Left lung (tissue), 10 donors: Measurements from ENCODE around the gene WIZ. TPM values are rescaled to one million over a fixed set of nuclear protein-coding genes. Genes with fewer than 3 reads are reported as not detected.
A peak's percentile ranks its signal among the peaks of the same experiment; 100 is the strongest.
"Not testable (repeated sequence)": the region's sequence is repeated elsewhere in the genome, so short reads cannot be mapped to it uniquely, and the experiment has no call there.

Experiments
- ATAC-seq: fragments of 200-7000 bp; cut with Tn5 transposase; one replicate; pipeline ENCODE4 v1.9.1; 2020; ENCODE audit warnings: moderate library complexity
- DNase-seq, 4 donors: peaks; one replicate each; pipeline ENCODE4 v3.0.0-alpha.2; 2013 to 2020
- H3K27ac ChIP-seq, 2 donors: fragments of 200-600 bp; sonication (generic) in 1 of 2; one replicate each; pipeline versions ENCODE4 v1.5.0 to v1.8.0; 2020 to 2021
- H3K27me3 ChIP-seq, 2 donors: fragments of 200-600 bp; sonication (generic) in 1 of 2; one replicate each; pipeline versions ENCODE4 v1.5.0 to v1.8.0; 2020 to 2021
- H3K36me3 ChIP-seq, 2 donors: fragments of 200-600 bp; sonication (generic) in 1 of 2; one replicate each; pipeline versions ENCODE4 v1.5.0 to v1.8.0; 2020 to 2021
- H3K4me1 ChIP-seq, 2 donors: fragments of 200-600 bp; one replicate each; pipeline ENCODE4 v1.8.0; 2021
- H3K4me3 ChIP-seq, 2 donors: fragments of 200-600 bp; sonication (generic) in 1 of 2; one replicate each; pipeline versions ENCODE4 v1.5.0 to v1.8.0; 2020 to 2021; ENCODE audit warnings: mild to moderate bottlenecking in 1 of 2
- H3K9me3 ChIP-seq, 2 donors: fragments of 200-600 bp; sonication (generic) in 1 of 2; one replicate each; pipeline versions ENCODE4 v1.5.0 to v1.8.0; 2020 to 2021
- intact Hi-C, 2 donors: fragments of 100-400 bp; cut with DNase I; formaldehyde crosslinking; loops; one replicate each; pipeline versions ENCODE4 v1.11.2 to v1.14.2; 2022
- polyA plus RNA-seq, 6 donors: library from polyadenylated mRNA; unstranded; fragments of 120-200 nt; gene quantifications; one replicate each; pipeline ENCODE4 v1.2.1, GENCODE V29; 2013; ENCODE audit not compliant: insufficient read length in 6 of 6
- total RNA-seq, 2 donors: library from RNA; stranded (reverse); fragmentation: NEBNext Ultra II Directional; extraction: Animal tissue kit (Norgen Biotek cat#: 25700); gene quantifications; one replicate each; pipeline ENCODE4 v1.2.1, GENCODE V29; 2021
- TF ChIP-seq, protein P1 (sequence below), 2 donors: fragments of 200-600 bp; sonication (generic) in 1 of 2; IDR thresholded peaks; one replicate each; pipeline versions ENCODE4 v1.5.0 to v1.8.0; 2021; ENCODE audit warnings: antibody characterized with exemption in 2 of 2
- donor health status: DM: no; HTN: yes; CAD: no.
- donor health status: DM: no; HTN: no; CAD: no.

The WIZ gene
- total and polyA plus RNA-seq, 8 donors = 21.5 to 36.4 (median 29.7) TPM

DNA sequence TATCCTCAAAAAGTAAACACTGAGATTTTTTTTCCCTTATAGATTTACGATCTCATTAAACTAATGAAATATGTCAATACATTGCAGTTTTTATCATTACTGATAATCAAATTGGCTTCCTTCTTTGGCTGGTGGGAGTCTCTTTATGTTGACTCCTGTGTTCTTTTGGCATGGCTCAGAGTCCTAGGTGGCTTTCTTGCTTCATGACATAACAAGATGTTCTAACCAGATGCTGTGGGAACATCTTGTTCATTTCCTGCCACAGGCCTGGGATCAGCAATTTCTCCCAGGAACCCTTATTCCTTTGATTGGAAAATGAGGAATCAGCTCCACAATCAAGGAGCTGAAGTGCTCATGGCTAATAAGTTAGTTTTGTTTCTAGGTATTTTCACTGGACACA lies 45.4 kb upstream of the WIZ start:
- TF ChIP-seq, protein P1, sequence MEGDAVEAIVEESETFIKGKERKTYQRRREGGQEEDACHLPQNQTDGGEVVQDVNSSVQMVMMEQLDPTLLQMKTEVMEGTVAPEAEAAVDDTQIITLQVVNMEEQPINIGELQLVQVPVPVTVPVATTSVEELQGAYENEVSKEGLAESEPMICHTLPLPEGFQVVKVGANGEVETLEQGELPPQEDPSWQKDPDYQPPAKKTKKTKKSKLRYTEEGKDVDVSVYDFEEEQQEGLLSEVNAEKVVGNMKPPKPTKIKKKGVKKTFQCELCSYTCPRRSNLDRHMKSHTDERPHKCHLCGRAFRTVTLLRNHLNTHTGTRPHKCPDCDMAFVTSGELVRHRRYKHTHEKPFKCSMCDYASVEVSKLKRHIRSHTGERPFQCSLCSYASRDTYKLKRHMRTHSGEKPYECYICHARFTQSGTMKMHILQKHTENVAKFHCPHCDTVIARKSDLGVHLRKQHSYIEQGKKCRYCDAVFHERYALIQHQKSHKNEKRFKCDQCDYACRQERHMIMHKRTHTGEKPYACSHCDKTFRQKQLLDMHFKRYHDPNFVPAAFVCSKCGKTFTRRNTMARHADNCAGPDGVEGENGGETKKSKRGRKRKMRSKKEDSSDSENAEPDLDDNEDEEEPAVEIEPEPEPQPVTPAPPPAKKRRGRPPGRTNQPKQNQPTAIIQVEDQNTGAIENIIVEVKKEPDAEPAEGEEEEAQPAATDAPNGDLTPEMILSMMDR (IDR thresholded peaks at IDR 0.05) = no peak

DNA sequence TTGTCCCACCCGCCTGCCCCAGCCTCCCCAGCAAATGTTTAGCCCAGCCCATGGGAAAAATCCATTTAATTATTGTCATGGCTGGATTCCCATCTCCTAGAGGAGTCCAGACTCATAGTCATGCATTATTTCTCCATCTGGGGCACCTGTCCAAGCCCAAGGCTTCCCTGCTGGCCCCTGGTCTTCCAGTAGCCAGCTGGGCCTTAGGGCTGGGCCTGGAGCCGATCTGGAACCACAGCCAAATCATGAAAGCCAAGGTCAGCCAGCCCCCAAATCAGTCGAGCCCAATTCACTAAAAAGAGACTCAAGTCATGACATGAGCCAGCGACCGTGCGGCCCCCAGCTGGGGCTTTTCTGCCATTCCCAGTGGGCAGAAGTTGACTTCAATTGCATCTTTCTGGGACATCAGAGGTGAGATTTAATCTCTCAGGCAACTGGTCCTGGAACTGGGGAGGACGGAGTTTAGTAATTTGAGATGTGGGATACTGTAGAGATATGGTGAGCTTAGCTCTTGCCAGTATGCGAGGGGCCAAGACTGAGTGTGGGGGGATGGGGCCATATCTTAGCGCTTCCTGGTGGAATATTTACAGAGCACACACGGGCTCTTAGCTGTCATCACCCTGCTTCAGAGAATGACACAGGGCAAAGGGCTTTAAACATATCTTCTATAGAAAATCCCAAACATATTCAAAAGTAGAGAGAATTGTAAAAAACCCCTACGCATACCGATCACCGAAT lies 38.9 kb upstream of the WIZ start:
- ATAC-seq (no peak), DNase-seq (no peak)
- TF ChIP-seq, protein P1 (IDR thresholded peaks at IDR 0.05) = no peak

More for the DNA sequence above, 45.4 kb upstream of the WIZ start:
- intact Hi-C loops = no loop called here
- no peaks in the 10 kb centered on the region for H3K4me1 ChIP-seq
- peaks cover 0 to 10% of the 10 kb centered on the region in 2 donors for H3K27me3 ChIP-seq
- DNase-seq (no peak), ATAC-seq (no peak)
- no peaks in the 10 kb centered on the region for H3K36me3 ChIP-seq
- no peaks in the 10 kb centered on the region for H3K9me3 ChIP-seq
- H3K27ac ChIP-seq = no peak overlapping the region
- H3K4me3 ChIP-seq = no peak overlapping the region

DNA sequence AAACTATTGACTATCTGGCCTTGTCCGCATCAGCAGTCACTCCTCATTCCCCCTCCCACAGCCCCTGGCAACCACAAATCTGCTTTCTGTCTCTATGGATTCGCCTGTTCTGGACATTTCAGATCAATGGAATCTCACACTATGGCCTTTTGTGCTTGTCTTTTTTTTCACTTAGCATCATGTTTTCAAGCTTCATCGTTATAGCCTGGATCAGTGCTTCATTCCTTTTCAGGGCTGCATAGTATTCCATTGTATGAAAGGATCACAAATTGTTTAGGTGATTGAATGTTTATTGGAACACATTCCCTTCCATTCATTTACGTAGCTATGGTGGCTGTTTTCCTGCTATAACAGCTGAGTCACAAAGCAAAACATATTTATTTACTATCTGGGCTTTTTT lies 37.3 kb upstream of the WIZ start:
- TF ChIP-seq, protein P1 (IDR thresholded peaks at IDR 0.05) = no peak
- DNase-seq (no peak), ATAC-seq (no peak)
- no peaks in the 10 kb centered on the region for H3K36me3 ChIP-seq
- H3K4me3 ChIP-seq = no peak overlapping the region
- H3K4me1 ChIP-seq = no peaks in the 10 kb centered on the region
- no peak overlapping the region for H3K27ac ChIP-seq
- intact Hi-C loops = no loop called here
- H3K27me3 ChIP-seq = no peaks in the 10 kb centered on the region
- H3K9me3 ChIP-seq = no peaks in the 10 kb centered on the region

More for the DNA sequence above, 38.9 kb upstream of the WIZ start:
- Histone ChIP-seq H3K9me3 (no peaks in the 10 kb centered on the region), H3K27me3 (no peaks in the 10 kb centered on the region), H3K27ac (no peak overlapping the region), H3K4me1 (no peaks in the 10 kb centered on the region), H3K4me3 (no peak overlapping the region), H3K36me3 (no peaks in the 10 kb centered on the region)
- intact Hi-C loops = no loop called here

DNA sequence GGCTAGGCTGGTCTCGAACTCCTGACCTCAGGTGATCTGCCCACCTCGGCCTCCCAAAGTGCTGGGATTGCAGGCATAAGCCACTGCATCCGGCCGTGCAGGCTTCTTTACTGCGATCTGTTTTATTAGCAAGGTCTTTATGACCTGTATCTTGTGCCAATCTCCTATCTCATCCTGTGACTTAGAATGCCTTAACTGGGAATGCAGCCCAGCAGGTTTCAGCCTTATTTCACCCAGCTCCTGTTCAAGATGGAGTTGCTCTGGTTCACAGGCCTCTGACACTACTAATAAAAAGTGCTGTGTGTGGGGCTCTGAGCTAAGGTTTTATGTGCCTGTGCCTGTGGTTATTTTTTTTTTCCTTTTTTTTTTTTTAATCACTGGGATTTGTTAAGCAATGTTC lies 36.0 kb upstream of the WIZ start:
- H3K27ac ChIP-seq, H3K9me3 ChIP-seq, intact Hi-C loops, H3K27me3 ChIP-seq, H3K4me3 ChIP-seq, H3K36me3 ChIP-seq, H3K4me1 ChIP-seq, ATAC-seq, DNase-seq: not testable (repeated sequence)

DNA sequence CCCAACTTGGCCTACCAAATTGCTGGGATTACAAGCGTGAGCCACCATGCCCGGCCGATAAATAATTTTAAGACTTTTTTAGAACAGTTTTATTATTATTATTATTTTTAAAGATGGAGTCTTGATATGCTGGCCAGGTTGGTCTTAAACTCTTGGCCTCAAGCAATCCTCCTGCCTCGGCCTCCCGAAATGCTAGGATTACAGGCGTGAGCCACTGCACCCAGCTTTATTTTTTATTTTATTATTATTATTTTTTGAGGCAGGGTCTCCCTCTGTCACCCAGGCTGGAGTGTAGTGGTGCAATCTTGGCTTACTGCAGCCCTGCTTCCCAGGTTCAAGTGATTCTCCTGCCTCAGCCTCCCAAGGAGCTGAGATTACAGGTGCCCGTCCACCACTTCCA lies 31.2 kb upstream of the WIZ start:
- H3K4me1 ChIP-seq, ATAC-seq, H3K27ac ChIP-seq, intact Hi-C loops, H3K36me3 ChIP-seq, H3K9me3 ChIP-seq, DNase-seq, H3K27me3 ChIP-seq, H3K4me3 ChIP-seq: not testable (repeated sequence)

DNA sequence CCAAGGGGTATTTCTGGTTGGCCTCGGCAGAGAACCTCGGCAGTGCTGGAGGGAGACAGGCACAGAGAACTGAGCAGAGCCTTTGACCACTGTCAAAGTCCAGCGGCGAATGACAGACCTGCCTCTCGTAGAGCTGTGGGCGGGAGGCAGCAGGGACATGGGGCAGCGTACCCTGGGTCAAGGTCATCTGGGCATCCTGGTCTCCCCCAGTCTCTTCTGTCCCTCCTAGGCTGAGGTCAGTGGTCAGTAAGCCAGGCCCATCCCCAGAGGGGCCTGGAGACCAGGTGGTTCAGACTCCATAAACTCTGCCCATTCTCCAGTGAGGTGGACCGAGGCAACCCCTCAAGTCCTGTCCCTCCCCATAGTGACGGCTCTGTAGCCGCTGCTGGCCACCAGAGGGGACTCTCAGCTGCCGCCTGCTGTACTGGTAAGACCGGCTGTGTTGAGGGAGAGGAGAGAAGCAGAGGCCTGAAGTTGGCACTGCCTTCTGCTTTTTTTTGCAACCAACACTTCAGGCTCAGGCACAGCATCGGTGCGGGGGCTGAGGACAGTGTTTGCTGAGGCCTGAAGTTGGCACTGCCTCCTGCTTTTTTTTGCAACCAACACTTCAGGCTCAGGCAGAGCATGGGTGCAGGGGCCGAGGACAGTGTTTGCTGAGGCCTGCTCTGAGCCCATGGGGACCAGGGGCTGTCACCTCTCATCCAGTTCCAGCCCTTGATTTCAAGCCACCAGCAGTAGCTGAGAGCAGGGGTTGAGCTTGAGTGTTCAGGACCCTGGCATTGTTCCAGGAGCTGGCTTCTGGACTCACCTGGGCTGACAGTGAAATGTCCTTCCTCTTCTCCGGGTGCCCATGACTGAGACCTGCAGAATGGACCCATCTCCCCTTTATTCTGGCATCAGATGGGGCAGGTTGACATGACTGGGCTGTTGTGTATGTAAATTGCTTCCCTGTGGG lies 29.9 kb upstream of the WIZ start, which contains the start of gene PGLYRP2:
PGLYRP2 (minus strand) TSS at position 111 of the 955 bp plus-strand sequence. CDS start 130 bp downstream, outside the sequence.
- Histone ChIP-seq H3K4me1 (no peaks in the 10 kb centered on the region), H3K9me3 (no peaks in the 10 kb centered on the region), H3K27me3 (no peaks in the 10 kb centered on the region), H3K36me3 (no peaks in the 10 kb centered on the region), H3K27ac (no peak within 1 kb of the TSS), H3K4me3 (no peak within 1 kb of the TSS)
- DNase-seq (peak in 2 of 4 donors; percentile 47 to 58), ATAC-seq (peak; percentile 96)
- TF ChIP-seq, protein P1 (IDR thresholded peaks at IDR 0.05) = no peak
- intact Hi-C loops = no loop called here
